ENCODE data around the gene ITGB8. TPM values are rescaled to one million over a fixed set of nuclear protein-coding genes. Genes with fewer than 3 reads are reported as not detected.

ITGB8 gene
- total RNA-seq, 1 experiment from 2014 or later, result 1.9 TPM

DNA sequence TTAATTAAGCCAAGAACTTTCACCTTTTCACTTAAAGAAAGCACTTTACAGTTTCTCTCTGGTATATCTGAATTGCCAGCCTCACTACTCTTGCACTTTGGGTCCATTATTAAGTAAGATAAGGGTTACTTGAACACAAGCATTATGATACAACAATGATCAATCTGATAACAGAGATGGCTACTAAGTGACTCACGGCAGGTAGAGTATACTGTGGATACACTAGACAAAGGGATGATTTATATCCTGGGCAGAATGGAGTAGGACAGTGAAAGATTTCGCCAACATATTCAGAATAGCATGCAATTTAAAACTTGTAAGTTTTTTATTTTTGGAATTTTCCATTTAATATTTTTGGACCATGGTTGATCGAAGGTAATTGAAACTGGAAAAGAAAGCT is 34.3 kb upstream of the ITGB8 start (continued):
- TF ChIP-seq, protein P1, sequence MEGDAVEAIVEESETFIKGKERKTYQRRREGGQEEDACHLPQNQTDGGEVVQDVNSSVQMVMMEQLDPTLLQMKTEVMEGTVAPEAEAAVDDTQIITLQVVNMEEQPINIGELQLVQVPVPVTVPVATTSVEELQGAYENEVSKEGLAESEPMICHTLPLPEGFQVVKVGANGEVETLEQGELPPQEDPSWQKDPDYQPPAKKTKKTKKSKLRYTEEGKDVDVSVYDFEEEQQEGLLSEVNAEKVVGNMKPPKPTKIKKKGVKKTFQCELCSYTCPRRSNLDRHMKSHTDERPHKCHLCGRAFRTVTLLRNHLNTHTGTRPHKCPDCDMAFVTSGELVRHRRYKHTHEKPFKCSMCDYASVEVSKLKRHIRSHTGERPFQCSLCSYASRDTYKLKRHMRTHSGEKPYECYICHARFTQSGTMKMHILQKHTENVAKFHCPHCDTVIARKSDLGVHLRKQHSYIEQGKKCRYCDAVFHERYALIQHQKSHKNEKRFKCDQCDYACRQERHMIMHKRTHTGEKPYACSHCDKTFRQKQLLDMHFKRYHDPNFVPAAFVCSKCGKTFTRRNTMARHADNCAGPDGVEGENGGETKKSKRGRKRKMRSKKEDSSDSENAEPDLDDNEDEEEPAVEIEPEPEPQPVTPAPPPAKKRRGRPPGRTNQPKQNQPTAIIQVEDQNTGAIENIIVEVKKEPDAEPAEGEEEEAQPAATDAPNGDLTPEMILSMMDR (IDR thresholded peaks at IDR 0.05), result no peak
- TF ChIP-seq CREM (CRISPR knock-in tag; IDR thresholded peaks at IDR 0.05) (no peak), ZNF121 (CRISPR knock-in tag; IDR thresholded peaks at IDR 0.05) (no peak), CBFB (CRISPR knock-in tag; IDR thresholded peaks at IDR 0.05; ENCODE audit: low read depth) (no peak), NR1H2 (CRISPR knock-in tag; IDR thresholded peaks at IDR 0.05) (no peak)
- TF ChIP-seq, protein P2, sequence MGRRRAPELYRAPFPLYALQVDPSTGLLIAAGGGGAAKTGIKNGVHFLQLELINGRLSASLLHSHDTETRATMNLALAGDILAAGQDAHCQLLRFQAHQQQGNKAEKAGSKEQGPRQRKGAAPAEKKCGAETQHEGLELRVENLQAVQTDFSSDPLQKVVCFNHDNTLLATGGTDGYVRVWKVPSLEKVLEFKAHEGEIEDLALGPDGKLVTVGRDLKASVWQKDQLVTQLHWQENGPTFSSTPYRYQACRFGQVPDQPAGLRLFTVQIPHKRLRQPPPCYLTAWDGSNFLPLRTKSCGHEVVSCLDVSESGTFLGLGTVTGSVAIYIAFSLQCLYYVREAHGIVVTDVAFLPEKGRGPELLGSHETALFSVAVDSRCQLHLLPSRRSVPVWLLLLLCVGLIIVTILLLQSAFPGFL (CRISPR knock-in tag; IDR thresholded peaks at IDR 0.05; ENCODE audit: borderline replicate concordance), result no peak
- TF ChIP-seq, protein P3, sequence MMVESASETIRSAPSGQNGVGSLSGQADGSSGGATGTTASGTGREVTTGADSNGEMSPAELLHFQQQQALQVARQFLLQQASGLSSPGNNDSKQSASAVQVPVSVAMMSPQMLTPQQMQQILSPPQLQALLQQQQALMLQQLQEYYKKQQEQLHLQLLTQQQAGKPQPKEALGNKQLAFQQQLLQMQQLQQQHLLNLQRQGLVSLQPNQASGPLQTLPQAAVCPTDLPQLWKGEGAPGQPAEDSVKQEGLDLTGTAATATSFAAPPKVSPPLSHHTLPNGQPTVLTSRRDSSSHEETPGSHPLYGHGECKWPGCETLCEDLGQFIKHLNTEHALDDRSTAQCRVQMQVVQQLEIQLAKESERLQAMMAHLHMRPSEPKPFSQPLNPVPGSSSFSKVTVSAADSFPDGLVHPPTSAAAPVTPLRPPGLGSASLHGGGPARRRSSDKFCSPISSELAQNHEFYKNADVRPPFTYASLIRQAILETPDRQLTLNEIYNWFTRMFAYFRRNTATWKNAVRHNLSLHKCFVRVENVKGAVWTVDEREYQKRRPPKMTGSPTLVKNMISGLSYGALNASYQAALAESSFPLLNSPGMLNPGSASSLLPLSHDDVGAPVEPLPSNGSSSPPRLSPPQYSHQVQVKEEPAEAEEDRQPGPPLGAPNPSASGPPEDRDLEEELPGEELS (CRISPR knock-in tag; IDR thresholded peaks at IDR 0.05), result no peak

DNA sequence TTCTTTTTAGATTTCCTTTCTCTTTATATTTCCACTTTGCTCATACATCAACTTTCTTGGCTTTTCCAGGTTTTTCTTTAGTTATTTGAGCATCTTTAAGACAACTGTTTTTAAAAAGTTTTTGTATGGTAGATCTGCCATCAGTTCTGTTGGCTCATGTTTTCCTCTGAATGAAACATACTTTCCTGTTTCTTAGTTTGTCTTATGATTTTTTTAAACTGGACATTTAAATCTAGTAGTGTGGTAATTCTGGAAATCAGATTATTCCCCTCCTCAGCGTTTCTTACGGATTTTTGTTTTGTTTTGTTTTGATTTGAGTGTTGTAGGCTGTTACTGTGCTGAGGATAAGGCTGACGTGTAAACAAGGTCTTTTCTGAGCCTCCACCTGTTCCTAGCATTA is 33.8 kb upstream of the ITGB8 start:
- H3K9me3 Mint-ChIP-seq, result peaks cover 7% of the 10 kb centered on the region
- TF ChIP-seq RORB (CRISPR knock-in tag; IDR thresholded peaks at IDR 0.05), result no peak
- no peak for TF ChIP-seq ZNF317 (CRISPR knock-in tag; IDR thresholded peaks at IDR 0.05; ENCODE audit: borderline replicate concordance, low read depth)
- TF ChIP-seq, protein P3 (CRISPR knock-in tag; IDR thresholded peaks at IDR 0.05), result no peak
- TF ChIP-seq, protein P4, sequence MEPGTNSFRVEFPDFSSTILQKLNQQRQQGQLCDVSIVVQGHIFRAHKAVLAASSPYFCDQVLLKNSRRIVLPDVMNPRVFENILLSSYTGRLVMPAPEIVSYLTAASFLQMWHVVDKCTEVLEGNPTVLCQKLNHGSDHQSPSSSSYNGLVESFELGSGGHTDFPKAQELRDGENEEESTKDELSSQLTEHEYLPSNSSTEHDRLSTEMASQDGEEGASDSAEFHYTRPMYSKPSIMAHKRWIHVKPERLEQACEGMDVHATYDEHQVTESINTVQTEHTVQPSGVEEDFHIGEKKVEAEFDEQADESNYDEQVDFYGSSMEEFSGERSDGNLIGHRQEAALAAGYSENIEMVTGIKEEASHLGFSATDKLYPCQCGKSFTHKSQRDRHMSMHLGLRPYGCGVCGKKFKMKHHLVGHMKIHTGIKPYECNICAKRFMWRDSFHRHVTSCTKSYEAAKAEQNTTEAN (CRISPR knock-in tag; IDR thresholded peaks at IDR 0.05), result no peak
- TF ChIP-seq TEAD1 (CRISPR knock-in tag; IDR thresholded peaks at IDR 0.05), result no peak
- TF ChIP-seq, protein P5, sequence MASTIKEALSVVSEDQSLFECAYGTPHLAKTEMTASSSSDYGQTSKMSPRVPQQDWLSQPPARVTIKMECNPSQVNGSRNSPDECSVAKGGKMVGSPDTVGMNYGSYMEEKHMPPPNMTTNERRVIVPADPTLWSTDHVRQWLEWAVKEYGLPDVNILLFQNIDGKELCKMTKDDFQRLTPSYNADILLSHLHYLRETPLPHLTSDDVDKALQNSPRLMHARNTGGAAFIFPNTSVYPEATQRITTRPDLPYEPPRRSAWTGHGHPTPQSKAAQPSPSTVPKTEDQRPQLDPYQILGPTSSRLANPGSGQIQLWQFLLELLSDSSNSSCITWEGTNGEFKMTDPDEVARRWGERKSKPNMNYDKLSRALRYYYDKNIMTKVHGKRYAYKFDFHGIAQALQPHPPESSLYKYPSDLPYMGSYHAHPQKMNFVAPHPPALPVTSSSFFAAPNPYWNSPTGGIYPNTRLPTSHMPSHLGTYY (CRISPR knock-in tag; IDR thresholded peaks at IDR 0.05), result no peak
- TF ChIP-seq, protein P6, sequence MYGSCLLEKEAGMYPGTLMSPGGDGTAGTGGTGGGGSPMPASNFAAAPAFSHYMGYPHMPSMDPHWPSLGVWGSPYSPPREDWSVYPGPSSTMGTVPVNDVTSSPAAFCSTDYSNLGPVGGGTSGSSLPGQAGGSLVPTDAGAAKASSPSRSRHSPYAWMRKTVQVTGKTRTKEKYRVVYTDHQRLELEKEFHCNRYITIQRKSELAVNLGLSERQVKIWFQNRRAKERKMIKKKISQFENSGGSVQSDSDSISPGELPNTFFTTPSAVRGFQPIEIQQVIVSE (CRISPR knock-in tag; IDR thresholded peaks at IDR 0.05; ENCODE audit: borderline replicate concordance), result no peak
- TF ChIP-seq, protein P7, sequence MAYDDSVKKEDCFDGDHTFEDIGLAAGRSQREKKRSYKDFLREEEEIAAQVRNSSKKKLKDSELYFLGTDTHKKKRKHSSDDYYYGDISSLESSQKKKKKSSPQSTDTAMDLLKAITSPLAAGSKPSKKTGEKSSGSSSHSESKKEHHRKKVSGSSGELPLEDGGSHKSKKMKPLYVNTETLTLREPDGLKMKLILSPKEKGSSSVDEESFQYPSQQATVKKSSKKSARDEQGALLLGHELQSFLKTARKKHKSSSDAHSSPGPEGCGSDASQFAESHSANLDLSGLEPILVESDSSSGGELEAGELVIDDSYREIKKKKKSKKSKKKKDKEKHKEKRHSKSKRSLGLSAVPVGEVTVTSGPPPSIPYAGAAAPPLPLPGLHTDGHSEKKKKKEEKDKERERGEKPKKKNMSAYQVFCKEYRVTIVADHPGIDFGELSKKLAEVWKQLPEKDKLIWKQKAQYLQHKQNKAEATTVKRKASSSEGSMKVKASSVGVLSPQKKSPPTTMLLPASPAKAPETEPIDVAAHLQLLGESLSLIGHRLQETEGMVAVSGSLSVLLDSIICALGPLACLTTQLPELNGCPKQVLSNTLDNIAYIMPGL (CRISPR knock-in tag; IDR thresholded peaks at IDR 0.05), result no peak
- H3K27ac Mint-ChIP-seq, result no peak overlapping the region
- CTCF ChIA-PET, result no interaction called here
- no peaks in the 10 kb centered on the region for H3K36me3 Mint-ChIP-seq
- no peak for ATAC-seq
- H3K4me3 Mint-ChIP-seq, result no peak overlapping the region
- peaks cover 8% of the 10 kb centered on the region; the same call in 1 of the 2 replicates for H3K4me1 Mint-ChIP-seq
- POLR2A ChIA-PET, result no interaction called here
- no peaks in the 10 kb centered on the region for H3K27me3 Mint-ChIP-seq (ENCODE audit: low read depth)
- DNase-seq (ENCODE audit: low spot score), result no peak
